Psoas muscle (tissue), 8 donors: ENCODE data around the gene MAPK7. TPM values are rescaled to one million over a fixed set of nuclear protein-coding genes. Genes with fewer than 3 reads are reported as not detected.

ENCODE experiments used
- ATAC-seq, 4 donors: fragments of 200-7000 bp; cut with Tn5 transposase; one replicate each; pipeline ENCODE4 v1.9.1; 2020; ENCODE audit warnings: moderate library complexity in 3 of 4, mild to moderate bottlenecking in 2 of 4
- DNase-seq, 2 donors: peaks; one replicate each; pipeline ENCODE4 v3.0.0-alpha.2; 2020
- H3K27ac ChIP-seq: fragments of 200-600 bp; one replicate; pipeline ENCODE4 v1.8.0; 2022
- H3K27me3 ChIP-seq, 3 donors: fragments of 200-600 bp in 1 of 3; one replicate each; pipeline versions ENCODE4 v1.6.1 to v1.8.0; 2013 to 2022; ENCODE audit warnings: low read length in 2 of 3, mild to moderate bottlenecking in 2 of 3, moderate library complexity in 1 of 3; ENCODE audit not compliant: insufficient read depth in 3 of 3
- H3K36me3 ChIP-seq, 2 donors: fragments of 200-600 bp in 1 of 2; one replicate each; pipeline versions ENCODE4 v1.6.1 to v1.8.0; 2013 to 2022; ENCODE audit warnings: low read depth in 1 of 2, mild to moderate bottlenecking in 1 of 2, moderate library complexity in 1 of 2; ENCODE audit not compliant: insufficient read depth in 1 of 2
- H3K4me1 ChIP-seq: fragments of 200-600 bp; one replicate; pipeline ENCODE4 v1.8.0; 2022
- H3K4me3 ChIP-seq: fragments of 200-600 bp; one replicate; pipeline ENCODE4 v1.8.0; 2022; ENCODE audit warnings: mild to moderate bottlenecking
- H3K9me3 ChIP-seq: fragments of 200-600 bp; one replicate; pipeline ENCODE4 v1.8.0; 2022
- WGBS, 3 donors: extraction: QIAGEN DNeasy Blood & Tissue Kit; methylation state at CpG; one replicate each; pipeline versions ENCODE4 v1.1.6 to v1.1.7; 2013; 5-methylcytosine and 5-hydroxymethylcytosine counted together
- intact Hi-C, 2 donors: fragments of 100-400 bp; cut with DNase I; formaldehyde crosslinking; loops; one replicate each; pipeline versions ENCODE4 v1.11.0 to v1.14.2; 2022
- polyA plus RNA-seq, 3 donors: library from polyadenylated mRNA; stranded (reverse); fragments of 200-250 nt; gene quantifications; one replicate each; pipeline ENCODE4 v1.2.3, GENCODE V29; 2013
- total RNA-seq, 4 donors: library from RNA; stranded (reverse); fragmentation: NEBNext Ultra II Directional in 2 of 4; extraction: Animal tissue kit (Norgen Biotek cat#: 25700) in 2 of 4; gene quantifications; one replicate each; pipeline versions ENCODE4 v1.2.1 to v1.2.4, GENCODE V29; 2021 to 2023
- TF ChIP-seq, protein P1 (sequence below): fragments of 200-600 bp; IDR thresholded peaks from one replicate; pipeline ENCODE4 v1.8.0; 2022; ENCODE audit warnings: antibody characterized with exemption
- donor health status: healthy with polysubstance abuse.
- donor health status: DM: no; HTN: no; CAD: no; lungs with moderate emphysema.
- donor health status: Bipolar disorder and iron deficiency.
- donor health status: healthy.
- donor health status: DM: yes; HTN: yes; CAD: no.
- donor health status: DM: no; HTN: no; CAD: no.
- donor health status: DM: no; HTN: no; CAD: no.
- donor health status: DM: yes; HTN: yes; CAD: no.

MAPK7 gene
- total and polyA plus RNA-seq, 7 donors = 6.1 to 12.6 (median 7.5) TPM

GRCh38 chr17:19385521-19385983, 7.3 kb downstream of the MAPK7 start:
- peak overlapping the region; percentile 41 for H3K4me3 ChIP-seq
- peak overlapping the region; percentile 60 for H3K27ac ChIP-seq
- no peak for ATAC-seq
- no peaks in the 10 kb centered on the region for H3K27me3 ChIP-seq
- WGBS, 3 donors = 75 to 86% (median 76%) methylated on average over 9 of the region's 9 CpGs
- intact Hi-C loops = no loop called here
- H3K36me3 ChIP-seq = peaks cover 0 to 46% of the 10 kb centered on the region in 2 donors
- peaks cover 19% of the 10 kb centered on the region for H3K4me1 ChIP-seq
- TF ChIP-seq, protein P1, sequence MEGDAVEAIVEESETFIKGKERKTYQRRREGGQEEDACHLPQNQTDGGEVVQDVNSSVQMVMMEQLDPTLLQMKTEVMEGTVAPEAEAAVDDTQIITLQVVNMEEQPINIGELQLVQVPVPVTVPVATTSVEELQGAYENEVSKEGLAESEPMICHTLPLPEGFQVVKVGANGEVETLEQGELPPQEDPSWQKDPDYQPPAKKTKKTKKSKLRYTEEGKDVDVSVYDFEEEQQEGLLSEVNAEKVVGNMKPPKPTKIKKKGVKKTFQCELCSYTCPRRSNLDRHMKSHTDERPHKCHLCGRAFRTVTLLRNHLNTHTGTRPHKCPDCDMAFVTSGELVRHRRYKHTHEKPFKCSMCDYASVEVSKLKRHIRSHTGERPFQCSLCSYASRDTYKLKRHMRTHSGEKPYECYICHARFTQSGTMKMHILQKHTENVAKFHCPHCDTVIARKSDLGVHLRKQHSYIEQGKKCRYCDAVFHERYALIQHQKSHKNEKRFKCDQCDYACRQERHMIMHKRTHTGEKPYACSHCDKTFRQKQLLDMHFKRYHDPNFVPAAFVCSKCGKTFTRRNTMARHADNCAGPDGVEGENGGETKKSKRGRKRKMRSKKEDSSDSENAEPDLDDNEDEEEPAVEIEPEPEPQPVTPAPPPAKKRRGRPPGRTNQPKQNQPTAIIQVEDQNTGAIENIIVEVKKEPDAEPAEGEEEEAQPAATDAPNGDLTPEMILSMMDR = no peak
- DNase-seq = no peak
- no peaks in the 10 kb centered on the region for H3K9me3 ChIP-seq

DNA sequence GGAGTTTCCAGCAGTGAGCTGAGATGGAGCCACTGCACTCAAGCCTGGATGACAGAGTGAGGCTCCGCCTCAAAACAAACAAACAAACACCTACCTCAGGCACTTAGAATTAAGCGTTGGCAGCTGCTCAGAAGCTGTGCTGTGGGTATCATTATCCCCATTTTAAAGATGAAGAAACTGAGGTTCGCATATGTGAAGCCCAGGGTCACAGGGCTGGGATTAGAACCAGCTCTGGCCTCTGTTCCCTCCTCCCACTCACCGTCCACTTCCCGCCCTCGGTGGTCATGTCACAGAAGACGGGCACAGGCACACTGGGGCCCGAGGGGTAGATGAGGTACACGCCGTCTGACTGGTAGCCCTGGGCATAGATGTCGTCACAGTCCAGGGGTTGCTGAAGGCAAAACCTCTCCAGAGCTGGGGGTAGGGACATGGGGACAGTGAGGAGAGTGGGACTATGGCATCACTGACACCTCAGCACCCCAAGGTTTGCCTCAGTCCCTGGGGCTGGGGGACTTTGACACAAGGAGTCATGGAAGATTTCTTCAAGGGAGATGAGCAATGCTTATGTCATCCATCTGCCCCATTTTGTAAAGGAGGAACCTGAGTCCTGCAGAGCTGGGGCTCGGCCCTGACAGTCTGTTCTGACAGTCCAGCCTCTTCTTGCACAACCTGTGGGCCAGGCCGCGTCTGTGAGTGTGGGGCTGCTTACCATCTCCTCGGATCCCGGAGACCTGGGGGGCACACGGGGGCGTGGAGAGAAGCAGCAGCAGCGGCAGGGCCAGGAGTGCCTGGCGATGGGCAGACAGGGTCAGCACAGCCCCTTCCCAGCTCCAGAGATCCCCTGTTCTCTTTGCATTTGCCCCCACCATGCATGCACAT, 8.0 kb downstream of the MAPK7 start:
- intact Hi-C loops = no loop called here
- Histone ChIP-seq H3K36me3 (peaks cover 0 to 39% of the 10 kb centered on the region in 2 donors), H3K27me3 (no peaks in the 10 kb centered on the region), H3K9me3 (no peaks in the 10 kb centered on the region), H3K4me1 (peaks cover 19% of the 10 kb centered on the region), H3K27ac (peak overlapping the region; percentile 60), H3K4me3 (peak overlapping the region; percentile 41)
- TF ChIP-seq, protein P1 = no peak
- peak; percentile 84 to 88 for DNase-seq
- ATAC-seq = peak; percentile 41 to 70 (median 48)
- 48 to 60% (median 51%) methylated on average over 19 to 20 of the region's 20 CpGs for WGBS, 3 donors

DNA sequence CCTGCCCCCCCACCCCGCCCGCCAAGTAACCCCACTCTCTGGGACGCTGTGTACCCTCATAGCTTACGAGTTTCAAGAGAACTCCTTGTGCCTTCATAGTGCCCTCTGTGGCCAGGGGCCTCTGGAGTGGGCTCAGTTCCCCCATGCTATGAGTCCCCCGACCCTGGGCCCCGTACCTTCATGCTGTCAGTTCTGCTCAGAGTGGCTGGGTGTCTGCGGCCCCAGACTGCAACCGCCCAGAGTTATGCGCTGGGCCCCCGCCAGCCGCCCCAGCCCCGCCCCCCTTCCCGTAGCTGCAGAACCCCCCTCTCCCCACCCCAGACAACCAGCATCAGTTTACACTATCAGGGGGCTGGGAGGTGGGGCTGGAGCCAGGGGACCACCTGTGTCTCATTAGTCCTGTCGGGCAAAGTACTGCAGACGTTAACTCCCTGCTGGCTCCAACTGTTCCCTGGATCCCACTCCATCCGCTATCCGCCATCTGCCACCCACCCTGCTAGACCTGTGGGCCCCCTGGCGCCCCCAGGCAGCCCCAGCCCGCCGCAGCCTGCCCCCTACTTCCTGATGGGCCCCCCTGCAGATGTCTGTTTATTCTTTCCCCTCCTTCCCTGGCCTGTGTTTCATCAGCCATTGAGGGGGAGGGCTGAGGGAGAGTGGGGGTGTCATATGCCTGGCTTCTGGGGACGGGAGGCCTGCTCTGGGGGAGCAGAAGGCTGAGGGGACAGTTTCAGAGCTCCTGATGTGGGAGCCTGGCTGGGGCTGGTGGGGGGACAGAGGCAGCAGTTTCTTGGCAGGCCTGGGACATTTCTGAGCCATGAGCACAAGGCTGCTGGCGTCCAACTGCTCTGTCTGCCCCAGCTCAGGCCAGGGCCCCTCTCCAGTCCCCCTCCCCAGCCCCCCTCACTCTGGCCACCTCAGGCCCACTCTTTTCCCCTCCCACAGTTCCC, 8.9 kb downstream of the MAPK7 start, which contains the start of gene MFAP4:
TSS of gene MFAP4 (minus strand) at position 217 of the 947 bp plus-strand sequence. CDS start at position 182, 35 bp downstream.
- intact Hi-C loops = no loop called here
- 13 to 24% (median 13%) methylated on average over 18 to 22 of the region's 22 CpGs for WGBS, 3 donors
- peak; percentile 75 to 86 for DNase-seq
- ATAC-seq = peak; percentile 35 to 60 (median 49)
- H3K4me3 ChIP-seq = peak within 1 kb of the TSS; percentile 41
- H3K9me3 ChIP-seq = no peaks in the 10 kb centered on the region
- H3K4me1 ChIP-seq = peaks cover 19% of the 10 kb centered on the region
- TF ChIP-seq, protein P1 = no peak
- H3K27ac ChIP-seq = peak within 1 kb of the TSS; percentile 60
- peaks cover 0 to 32% of the 10 kb centered on the region in 2 donors for H3K36me3 ChIP-seq
- H3K27me3 ChIP-seq = no peaks in the 10 kb centered on the region

DNA sequence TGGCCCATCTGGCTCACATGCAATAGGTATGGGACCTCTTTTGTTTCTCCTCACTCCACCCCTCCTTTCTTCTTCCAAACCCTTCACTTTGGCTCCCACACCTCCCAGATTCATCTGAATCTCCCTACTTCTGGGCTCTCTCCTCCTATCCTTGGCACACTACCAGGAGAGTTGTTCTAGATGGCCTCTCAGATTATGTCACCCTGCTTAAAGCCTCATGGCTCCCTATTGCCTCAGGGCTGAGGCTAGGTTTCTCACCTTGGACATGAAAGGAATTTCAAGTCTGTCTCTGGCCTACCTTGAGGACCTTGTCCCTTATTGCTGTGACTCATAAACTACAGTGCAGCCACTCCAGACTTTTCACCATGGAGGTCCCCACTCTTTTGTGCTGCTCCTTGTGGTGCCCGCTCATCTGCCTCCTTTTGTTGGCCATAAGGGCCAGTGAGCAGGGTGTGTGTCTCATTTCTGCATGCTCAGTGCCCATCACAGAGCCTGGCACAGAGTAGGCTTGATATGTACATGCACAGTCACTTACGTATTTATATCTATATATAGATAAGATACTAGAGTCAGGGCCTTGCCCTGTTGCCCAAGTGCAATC, 9.7 kb downstream of the MAPK7 start:
- ATAC-seq = peak in 1 of 4 donors; percentile 18
- H3K36me3 ChIP-seq = peaks cover 0 to 25% of the 10 kb centered on the region in 2 donors
- WGBS, 3 donors = 89 to 100% (median 94%) methylated on average over 2 of the region's 2 CpGs
- H3K9me3 ChIP-seq = no peaks in the 10 kb centered on the region
- intact Hi-C loops = no loop called here
- H3K4me1 ChIP-seq = peaks cover 19% of the 10 kb centered on the region
- TF ChIP-seq, protein P1 = no peak
- H3K27me3 ChIP-seq = no peaks in the 10 kb centered on the region
- H3K27ac ChIP-seq = peak overlapping the region; percentile 53
- DNase-seq = no peak
- H3K4me3 ChIP-seq = no peak overlapping the region
